Measurements from ENCODE around the gene MYO6. TPM values are rescaled to one million over a fixed set of nuclear protein-coding genes. Genes with fewer than 3 reads are reported as not detected.

MYO6 gene
- polyA plus RNA-seq, 1 of the 3 experiments (the other 2 are of a cell fraction), result 6.2 TPM

DNA sequence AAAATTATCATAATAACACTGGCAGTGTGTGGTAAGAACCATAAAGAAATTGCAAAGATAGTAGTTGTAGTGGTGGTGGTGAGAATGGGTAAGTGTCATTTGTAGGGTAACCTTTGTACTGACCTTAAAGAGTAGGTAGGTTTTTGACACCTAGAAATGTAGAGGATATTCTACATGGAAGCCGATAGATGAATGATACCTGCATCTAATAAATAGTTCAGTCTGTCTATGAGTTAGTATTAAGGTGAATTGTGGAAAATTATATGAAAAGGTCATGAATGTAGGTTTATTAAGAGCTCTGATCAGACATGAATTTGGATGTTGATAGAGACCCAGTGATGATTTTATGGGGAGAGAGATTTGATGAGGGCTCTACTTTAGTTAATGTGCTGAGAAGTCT lies 78.1 kb downstream of the MYO6 start:
- no peaks in the 10 kb centered on the region for H3K36me3 ChIP-seq (replicated peaks in 1 of 2; ENCODE audit: control insufficient read depth in 1 of 2, insufficient read depth in 2 of 2, low read length in 1 of 2)
- ChIA-PET CTCF (interaction anchor here (1.0 to 1.4 kb wide), 2 partner anchors 28 to 66 kb away, joined by 3 to 4 read pairs; no protein-coding TSS in a partner anchor), POLR2A (no interaction called here)
- no peaks in the 10 kb centered on the region for H3K9me3 ChIP-seq
- 96% methylated on average over 1 of the region's 1 CpG for WGBS (ENCODE audit: low lambda C conversion rate)
- no peak overlapping the region for H3K9ac ChIP-seq
- no peak overlapping the region for H3K27ac ChIP-seq (ENCODE audit: low read depth in 2 of 2, low read length in 1 of 2)
- no peak overlapping the region for H3K4me2 ChIP-seq
- H3K79me2 ChIP-seq (ENCODE audit: insufficient read depth), result no peaks in the 10 kb centered on the region
- H3K9me2 ChIP-seq, result no peaks in the 10 kb centered on the region
- H3K4me3 ChIP-seq (ENCODE audit: low read depth in 2 of 2, low read length in 1 of 2), result no peak overlapping the region
- no peak for DNase-seq
- H4K20me1 ChIP-seq (ENCODE audit: insufficient read depth), result no peaks in the 10 kb centered on the region
- no peak overlapping the region for H2AFZ ChIP-seq (ENCODE audit: low read depth)
- no peaks in the 10 kb centered on the region for H3F3A ChIP-seq (replicated peaks; ENCODE audit: insufficient read depth)
- H3K27me3 ChIP-seq (ENCODE audit: insufficient read depth), result no peaks in the 10 kb centered on the region
- H3K4me1 ChIP-seq (ENCODE audit: control insufficient read depth in 1 of 2, insufficient read depth in 2 of 2, low read depth in 1 of 2, low read length in 1 of 2), result no peaks in the 10 kb centered on the region
- TF ChIP-seq GATA2 (CRISPR knock-in tag; IDR thresholded peaks at IDR 0.05), result no peak
- no peak for TF ChIP-seq RCOR1 (IDR thresholded peaks at IDR 0.05; ENCODE audit: low read length)
- TF ChIP-seq TCF12 (IDR thresholded peaks at IDR 0.05), result no peak

- H3K27ac ChIP-seq (ENCODE audit: low read depth in 2 of 2, low read length in 1 of 2), result no peak overlapping the region
Observed at GRCh38 chr6:75830959-75831885, 82.2 kb downstream of the MYO6 start.

More at GRCh38 chr6:75830959-75831885, 82.2 kb downstream of the MYO6 start:
- Histone ChIP-seq H3K9me2 (no peaks in the 10 kb centered on the region), H3K4me1 (ENCODE audit: control insufficient read depth in 1 of 2, insufficient read depth in 2 of 2, low read depth in 1 of 2, low read length in 1 of 2) (no peaks in the 10 kb centered on the region), H3K27me3 (ENCODE audit: insufficient read depth) (no peaks in the 10 kb centered on the region), H3K36me3 (replicated peaks in 1 of 2; ENCODE audit: control insufficient read depth in 1 of 2, insufficient read depth in 2 of 2, low read length in 1 of 2) (peaks cover 3 to 5% of the 10 kb centered on the region in 2 experiments), H3K9me3 (no peaks in the 10 kb centered on the region), H3K4me2 (no peak overlapping the region), H3K9ac (no peak overlapping the region), H3K79me2 (ENCODE audit: insufficient read depth) (no peaks in the 10 kb centered on the region), H3K4me3 (ENCODE audit: low read depth in 2 of 2, low read length in 1 of 2) (no peak overlapping the region), H2AFZ (ENCODE audit: low read depth) (no peak overlapping the region), H3F3A (replicated peaks; ENCODE audit: insufficient read depth) (no peaks in the 10 kb centered on the region), H4K20me1 (ENCODE audit: insufficient read depth) (no peaks in the 10 kb centered on the region)
- DNase-seq, result no peak
- TF ChIP-seq YY1 (IDR thresholded peaks at IDR 0.05; ENCODE audit: low read depth), result no peak
- TF ChIP-seq GABPA (IDR thresholded peaks at IDR 0.05; ENCODE audit: low read depth), result no peak
- TF ChIP-seq USF1 (IDR thresholded peaks at IDR 0.05; ENCODE audit: borderline replicate concordance, low read depth), result no peak
- TF ChIP-seq RAD21 (IDR thresholded peaks at IDR 0.05; ENCODE audit: low read length), result no peak
- no peak for TF ChIP-seq NRF1 (IDR thresholded peaks at IDR 0.05; ENCODE audit: low read depth, low read length)
- no peak for TF ChIP-seq CHD2 (IDR thresholded peaks at IDR 0.05; ENCODE audit: low read length, partially characterized antibody)
- no peak for TF ChIP-seq EZH2phosphoT487 (IDR thresholded peaks at IDR 0.05; ENCODE audit: borderline replicate concordance, low read depth)
- no peak for TF ChIP-seq NFIC (IDR thresholded peaks at IDR 0.05; ENCODE audit: borderline replicate concordance)
- TF ChIP-seq ZBTB33 (IDR thresholded peaks at IDR 0.05; ENCODE audit: borderline replicate concordance, low read depth), result no peak
- ChIA-PET POLR2A (no interaction called here), CTCF (interaction anchor here (1.0 to 1.8 kb wide), 2 partner anchors 18 to 24 kb away, joined by 3 to 6 read pairs; no protein-coding TSS in a partner anchor)
- 95% methylated on average over 12 of the region's 12 CpGs for WGBS (ENCODE audit: low lambda C conversion rate)
